Measurements from ENCODE around the gene UBE2D3.

GRCh38 chr4:102862747-102863146, 35.4 kb upstream of the UBE2D3 start:
- TF ChIP-seq EZH2 (IDR thresholded peaks at IDR 0.05; ENCODE audit: borderline replicate concordance) (no peak), CTCF (IDR thresholded peaks at IDR 0.05; ENCODE audit: poor library complexity) (no peak)

Data from hepatocyte (in vitro differentiated cells).